Suppressor macrophage treated with lipopolysaccharide for 1 hour (primary cell): ENCODE measurements around the gene TRIM39.
"Not testable (repeated sequence)": the region's sequence is repeated elsewhere in the genome, so short reads cannot be mapped to it uniquely, and the experiment has no call there.

Experiments used
- DNase-seq, 3 donors: peaks; one replicate each; pipeline ENCODE4 v3.0.0-alpha.2; 2020 to 2022

TRIM39 gene

DNA sequence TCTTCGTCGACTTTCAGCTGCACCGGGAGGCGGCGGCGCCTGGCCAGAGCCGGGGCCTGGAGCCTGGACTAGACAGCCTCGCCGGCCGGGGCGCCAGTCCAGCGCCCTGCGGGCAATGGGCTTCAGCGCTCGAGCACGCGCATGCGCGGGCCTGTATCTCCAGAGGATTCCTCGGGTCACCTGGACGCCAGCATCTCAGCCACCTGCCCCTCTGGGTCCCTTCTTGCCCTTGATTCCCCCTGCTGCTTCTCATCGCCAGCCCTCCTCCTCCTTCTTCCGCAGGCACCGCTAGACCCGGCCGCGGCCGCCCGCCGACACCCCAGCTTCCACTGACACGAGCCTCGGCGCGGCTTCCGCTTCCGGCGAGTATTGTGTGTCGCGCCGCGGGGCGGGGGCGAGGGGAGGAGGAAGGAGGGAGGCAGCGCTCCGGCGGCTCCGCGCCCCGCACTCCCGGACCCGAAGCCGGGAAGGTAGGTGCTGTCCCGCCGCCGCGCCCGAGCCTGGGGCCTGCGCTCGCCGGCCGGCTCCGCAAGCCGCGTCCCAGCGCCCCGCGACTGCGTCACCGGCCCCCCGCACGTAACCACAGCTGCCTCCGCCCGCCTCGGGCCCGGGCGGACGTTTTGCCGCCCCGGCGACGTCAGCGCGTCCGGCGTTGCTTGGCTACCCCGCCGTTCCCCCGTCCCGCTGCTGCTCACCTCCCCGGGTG lies at the start of gene TRIM39:
TSS of gene TRIM39 (plus strand) at position 402 of the 706 bp plus-strand sequence. CDS start 2,391 bp downstream, outside the sequence.
- peak; percentile 88 to 95 (median 91) for DNase-seq

DNA sequence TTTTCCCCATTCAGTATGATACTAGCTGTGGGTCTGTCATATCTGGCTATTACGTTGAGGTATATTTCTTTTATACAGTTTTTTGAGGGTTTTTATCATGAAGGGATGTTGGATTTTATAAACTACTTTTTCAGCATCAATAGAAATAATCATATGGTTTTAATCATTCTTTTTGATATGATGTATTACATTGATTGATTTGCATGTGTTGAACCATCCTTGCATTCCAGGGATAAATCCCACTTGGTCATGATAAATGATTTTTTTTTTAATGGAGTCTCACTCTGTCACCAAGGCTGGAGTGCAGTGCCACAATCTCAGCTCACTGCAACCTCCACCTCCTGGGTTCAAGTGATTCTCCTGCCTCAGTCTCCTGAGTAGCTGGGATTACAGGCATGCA lies 45.7 kb upstream of the TRIM39 start:
- DNase-seq, result not testable (repeated sequence)

DNA sequence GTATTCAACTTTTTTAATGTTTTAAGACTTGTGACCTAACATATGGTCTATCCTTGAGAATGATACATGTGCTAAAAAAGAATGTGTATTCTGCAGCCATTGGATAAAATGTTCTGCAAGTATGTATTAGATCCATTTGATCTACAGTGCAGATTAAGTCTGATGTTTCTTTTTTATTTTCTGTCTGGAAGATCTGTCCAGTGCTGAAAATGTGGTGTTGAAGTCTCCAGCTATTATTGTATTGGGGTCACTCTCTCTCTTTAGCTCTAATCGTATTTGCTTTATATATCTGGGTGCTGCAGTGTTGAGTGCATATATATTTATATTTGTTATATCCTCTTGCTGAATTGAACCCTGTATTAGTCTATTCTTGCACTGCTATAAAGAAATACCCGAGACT lies 44.2 kb upstream of the TRIM39 start:
- no peak for DNase-seq

DNA sequence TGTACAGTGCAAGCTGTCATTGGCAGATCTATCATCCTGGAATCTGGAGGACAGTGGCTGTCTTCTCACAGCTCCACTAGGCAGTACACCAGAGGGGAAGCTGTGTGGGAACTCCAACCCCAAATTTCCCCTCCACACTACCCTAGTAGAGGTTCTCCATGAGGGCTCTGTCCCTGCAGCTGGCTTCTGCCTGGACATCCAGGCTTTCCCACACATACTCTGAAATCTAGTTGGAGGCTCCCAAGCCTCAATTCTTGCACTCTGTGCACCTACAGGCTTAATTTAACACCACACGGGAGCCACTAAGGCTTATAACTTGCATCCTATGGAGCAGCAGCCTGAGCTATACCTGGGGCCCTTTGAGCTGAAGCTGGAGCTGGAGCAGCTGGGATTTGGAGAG lies 43.0 kb upstream of the TRIM39 start:
- DNase-seq, result no peak

DNA sequence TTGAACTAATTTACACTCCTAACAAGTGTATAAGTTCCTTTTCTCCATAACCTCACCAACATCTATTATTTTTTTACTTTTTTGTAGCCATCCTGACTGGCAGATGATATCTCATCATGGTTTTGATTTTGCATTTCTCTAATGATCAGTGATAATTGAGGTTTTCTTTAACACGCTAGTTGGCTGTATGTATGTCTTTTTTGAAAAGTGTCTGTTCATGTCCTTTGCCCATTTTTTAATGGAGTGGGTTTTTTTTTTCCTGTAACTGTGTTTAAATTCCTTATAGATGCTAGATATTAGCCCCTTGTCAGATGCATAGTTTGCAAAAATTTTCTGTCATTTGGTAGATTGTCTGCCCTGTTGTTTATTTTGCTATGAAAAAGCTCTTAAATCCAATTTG lies 39.6 kb upstream of the TRIM39 start:
- DNase-seq, result no peak

DNA sequence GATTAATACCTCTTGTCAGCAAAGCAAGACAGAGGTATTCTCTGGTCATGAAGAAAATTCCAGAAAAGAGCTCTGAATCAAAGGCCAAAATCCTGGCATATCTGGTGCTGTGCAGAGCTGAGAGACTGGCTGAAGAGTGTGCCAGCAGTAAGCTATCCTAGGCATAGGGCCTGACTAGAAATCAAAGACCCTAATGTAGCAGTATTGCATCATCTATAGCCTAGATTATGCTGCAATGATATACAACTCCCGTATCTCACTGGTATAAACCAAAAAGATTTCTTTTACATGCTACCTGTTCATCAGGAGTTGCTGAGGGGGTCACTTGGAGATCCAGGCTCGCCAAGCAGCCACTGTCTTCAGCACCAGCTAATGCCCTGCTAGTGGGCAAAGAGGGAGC lies 30.9 kb upstream of the TRIM39 start:
- DNase-seq, result no peak

DNA sequence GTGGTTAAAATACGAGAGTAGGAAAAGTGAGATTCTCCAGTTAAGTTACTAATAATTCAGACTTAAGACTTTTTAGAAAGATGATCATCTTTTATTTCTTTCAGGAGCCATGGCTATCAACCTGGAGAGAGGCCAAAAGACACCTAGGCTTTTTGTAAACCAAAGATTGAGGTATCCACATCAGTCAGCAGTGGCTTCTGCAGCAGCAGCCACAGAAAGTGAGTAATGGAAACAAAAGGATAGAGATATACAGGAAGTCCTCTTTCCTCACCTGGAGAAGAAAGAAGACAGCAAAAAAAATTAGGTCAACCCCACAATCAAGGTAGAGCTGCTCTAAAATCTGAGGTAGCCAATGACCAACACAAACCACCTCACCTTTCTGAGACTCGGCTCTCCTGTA lies 22.7 kb upstream of the TRIM39 start:
- DNase-seq, result no peak

DNA sequence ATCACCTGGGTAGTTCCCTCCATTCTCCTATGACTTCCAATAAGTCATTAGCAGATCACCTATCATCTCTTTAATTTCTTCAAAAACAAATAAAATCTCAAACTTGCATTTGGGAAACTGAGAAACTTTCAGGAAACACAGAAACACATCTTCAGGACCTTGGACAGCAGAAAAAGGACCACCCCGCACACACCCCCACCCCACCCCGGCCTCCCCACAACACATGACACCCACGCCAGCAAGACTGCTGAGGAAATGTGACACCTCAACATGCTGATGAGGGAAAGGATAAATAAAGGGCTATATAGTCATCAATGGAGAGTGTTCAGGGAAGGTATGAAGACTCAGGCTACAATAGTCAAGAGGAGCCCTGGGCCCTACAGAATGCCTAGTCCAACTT lies 15.6 kb upstream of the TRIM39 start:
- peak in 1 of 3 donors; percentile 3 for DNase-seq

DNA sequence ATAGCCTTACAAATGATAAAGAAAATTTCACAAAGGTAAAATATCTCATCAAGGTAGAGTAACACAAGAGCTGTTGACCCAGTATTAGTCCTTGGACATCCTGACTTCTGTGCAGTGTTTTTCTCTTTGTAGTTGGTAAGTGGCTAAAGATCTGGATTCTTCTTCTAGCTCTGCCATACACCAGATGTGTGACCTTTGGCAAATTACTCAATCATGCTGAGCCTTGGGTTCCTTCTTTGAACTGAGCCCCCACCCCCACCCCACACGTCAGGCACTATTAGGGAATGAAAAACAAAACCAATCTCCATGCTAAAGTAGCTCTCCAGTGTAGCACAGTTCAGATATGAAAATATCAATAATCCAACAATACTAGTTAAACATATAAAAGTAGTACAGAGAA lies 15.1 kb upstream of the TRIM39 start:
- DNase-seq, result peak; percentile 51 to 58 (median 57)

DNA sequence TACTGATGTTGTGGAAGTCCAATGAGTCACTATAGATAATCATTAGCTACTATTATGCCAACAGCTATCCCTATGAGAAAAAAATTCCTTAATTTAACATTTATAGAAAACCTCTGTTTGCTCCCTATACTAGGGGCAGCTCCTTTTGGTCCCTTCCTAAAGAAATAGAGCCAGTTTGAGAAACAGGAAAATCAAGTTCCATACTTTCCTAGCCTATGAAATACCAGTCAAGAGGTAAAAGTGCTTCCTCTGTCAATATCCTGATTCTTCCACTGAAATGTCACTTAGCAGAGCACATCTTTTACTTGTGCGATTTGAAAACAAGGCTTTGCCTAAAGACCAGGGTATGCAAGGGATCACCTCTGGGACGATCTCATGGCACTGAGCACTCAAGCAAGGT lies 14.5 kb upstream of the TRIM39 start:
- no peak for DNase-seq

DNA sequence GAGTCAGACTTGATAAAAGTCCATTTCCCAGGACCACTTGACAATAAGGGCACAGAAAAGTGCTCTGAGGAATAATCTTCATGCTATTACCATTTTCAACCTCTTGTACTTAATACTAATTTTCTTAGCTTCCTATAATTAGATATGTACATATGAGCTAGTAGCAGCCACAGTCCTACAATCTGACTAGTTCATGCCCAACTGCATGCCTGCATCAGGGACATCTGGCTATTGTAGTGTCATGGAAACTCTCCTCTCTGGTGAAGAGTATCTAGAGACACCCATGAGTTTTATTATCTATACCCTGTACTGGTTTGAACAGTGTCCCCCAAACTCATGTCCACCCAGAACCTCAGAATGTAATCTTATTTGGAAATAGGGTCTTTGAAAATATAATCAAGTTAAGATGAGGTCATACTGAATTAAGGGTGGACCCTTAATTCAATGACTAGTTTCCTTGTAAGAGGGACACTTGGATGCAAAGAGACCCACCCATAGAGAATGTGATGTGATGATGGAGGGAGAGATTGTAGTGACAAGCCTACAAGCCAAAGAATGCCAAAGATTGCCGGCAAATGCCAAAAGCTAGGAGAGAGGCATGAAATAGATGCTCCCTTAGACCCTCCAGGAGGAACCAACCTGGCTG lies 13.9 kb upstream of the TRIM39 start:
- no peak for DNase-seq

DNA sequence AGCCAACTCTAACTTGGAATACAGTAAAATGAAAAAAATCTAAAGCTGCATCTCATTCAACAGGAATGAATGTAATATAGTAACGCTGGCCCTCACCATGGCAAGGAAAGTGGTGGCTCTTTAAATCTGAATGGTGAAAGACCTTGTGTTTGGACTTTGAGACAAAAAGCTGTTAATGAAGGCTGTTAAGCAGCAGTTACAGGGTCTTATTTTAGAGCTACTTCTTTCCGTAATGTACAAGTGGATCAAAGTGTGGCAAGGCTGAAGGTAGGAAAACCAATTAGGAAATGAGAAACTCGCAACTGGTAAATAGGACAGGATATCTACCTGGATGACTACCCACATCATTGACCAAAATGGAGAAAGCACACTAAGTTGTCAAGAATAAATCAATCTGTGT lies 11.6 kb upstream of the TRIM39 start:
- no peak for DNase-seq

DNA sequence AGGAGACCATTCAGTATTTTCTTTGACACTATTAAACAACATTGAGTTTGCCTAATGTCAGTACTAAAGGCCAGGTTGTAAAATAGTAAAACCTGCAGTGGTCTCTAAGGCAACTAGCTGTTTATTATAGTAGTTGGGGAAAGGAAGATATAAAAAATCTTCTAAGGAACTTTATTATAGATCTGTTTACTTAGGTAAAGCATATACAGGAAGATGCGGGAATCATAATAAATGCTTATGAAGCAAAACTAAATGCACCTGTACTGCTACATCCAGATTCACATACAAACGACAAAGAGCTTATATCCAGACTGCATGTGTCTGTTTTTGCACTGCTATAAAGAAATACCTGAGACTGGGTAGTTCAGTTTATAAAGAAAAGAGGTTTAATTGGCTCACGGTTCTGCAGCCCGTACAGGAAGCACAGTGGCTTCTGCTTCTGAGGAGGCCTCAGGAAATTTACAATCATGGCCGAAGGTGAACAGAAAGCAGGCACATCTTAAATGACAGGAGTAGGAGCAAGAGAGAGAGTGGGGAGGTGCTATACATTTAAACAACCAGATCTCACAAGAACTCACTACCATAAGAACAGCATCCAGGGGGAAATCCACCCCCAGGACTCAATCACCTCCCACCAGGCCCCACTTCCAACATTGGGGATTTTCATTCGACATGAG lies 8.7 kb upstream of the TRIM39 start:
- DNase-seq, result no peak

DNA sequence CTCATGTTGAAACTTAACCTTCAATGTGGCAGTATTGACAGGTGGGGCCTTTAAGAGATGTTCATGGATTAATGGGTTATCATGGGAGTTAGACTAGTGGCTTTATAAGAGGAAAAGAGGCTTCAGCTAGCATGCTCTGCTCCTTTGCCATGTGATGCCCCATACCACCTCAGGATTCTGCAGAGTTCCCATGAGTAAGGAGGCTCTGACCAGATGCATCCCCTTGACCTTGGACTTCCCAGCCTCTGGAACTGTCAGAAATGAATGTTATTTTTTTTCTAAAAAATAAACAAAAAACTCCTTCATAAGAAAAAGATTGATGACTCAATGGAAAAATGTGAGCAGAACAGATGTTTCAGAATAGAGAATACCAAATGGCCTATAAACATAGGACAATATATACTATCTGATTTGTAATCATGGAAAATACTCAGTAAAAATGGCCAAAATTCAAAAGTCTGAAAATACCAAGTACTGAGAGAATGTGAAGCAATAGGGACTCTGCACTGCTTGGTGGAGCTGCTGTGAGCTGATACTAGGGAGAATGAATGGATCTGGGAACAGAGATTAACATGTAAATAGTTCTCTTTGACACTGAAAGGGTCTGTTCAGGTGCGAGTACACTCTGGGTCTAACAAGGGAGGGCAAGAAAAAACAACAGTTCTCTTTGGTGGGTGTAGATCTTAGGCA lies 7.4 kb upstream of the TRIM39 start:
- no peak for DNase-seq

DNA sequence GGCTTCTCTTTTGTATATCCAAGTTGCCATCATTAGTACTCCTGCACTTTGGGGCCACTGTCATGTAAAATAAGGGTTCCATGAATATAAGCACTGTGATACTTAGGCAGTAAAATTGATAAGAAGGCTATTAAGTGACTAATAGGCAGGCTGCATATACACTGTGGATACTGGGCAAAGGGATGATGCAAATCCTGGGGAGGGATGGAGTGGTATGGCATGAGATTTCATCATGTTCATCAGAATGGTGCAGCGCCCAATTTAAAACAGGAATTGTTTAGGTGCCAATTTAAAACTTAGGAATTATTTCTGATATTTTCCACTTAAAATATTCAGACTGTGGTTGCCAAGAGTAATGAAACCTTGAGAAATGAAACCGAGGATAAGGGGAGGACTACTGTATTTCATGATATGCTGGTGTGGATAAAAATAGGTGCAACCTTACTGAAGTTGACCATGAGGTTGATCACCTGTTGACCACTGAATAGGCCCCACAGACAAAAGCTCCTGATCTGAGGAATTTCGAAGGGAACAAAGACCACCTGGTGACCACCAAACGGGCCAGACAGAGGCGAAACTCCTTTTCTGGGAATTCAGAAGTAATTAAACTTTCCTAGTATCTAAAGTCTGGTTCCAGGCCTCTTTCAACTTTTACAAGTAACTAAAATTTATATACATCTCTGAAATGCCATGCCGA lies 4.9 kb upstream of the TRIM39 start:
- DNase-seq, result no peak

DNA sequence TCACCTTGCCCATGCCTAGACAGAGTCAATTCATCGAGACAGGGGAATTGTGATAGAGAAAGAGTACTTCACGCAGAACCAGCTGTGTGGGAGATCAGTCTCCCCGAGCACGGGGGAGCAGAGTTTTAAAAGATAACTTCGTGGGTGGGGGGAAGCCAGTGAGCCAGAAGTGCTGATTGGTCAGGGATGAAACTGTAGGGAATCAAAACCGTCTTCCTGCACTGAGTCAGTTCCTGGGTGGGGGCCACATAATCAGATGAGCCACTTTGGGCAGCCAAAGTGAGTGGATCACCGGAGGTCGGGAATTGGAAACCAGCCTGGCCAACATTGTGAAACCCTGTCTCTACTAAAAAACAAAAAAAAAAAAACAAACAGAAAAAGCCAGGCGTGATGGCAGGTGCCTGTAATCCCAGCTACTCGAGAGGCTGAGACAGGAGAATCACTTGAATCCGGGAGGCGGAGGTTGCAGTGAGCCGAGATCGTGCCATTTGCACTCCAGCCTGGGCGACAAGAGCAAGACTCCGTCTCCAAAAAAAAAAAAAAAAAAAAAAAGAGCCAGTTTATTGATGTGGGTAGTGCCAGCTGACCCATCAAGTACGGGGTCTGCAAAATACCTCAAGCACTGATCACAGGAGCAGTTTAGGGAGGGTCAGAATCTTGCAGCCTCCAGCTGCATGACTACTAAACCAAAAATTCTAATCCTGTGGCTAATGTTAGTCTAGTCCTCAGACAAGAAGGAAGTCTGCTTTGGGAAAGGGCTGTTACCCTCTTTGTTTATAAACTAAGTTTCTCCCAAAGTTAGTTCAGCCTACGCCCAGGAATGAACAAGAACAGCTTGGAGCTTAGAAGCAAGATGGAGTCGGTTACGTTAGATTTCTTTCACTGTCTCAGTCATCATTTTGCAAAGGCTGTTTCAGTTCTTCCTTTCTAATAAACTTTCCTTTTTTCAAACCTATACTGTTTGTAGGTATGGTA lies 3.9 kb upstream of the TRIM39 start:
- peak; percentile 31 to 43 (median 43) for DNase-seq

DNA sequence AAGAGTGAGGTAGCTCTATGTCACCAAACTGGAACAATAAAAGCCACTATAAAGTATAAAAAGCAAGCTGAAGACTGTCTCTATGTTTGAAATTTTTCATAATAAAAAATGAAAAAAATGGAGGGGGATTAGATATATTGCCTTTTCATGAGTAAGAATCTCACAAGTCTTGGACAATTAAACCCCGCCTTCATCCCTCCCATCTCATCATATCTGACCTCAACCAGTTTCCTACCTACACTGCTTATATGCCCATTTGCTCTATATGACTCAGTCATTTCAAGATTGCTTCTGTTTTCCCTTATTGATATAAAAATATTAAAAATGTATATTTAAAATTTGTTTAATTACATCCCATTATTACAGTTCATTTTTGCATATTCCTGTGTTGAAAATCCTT lies 2.9 kb upstream of the TRIM39 start:
- DNase-seq, result peak in 2 of 3 donors; percentile 17 to 27

DNA sequence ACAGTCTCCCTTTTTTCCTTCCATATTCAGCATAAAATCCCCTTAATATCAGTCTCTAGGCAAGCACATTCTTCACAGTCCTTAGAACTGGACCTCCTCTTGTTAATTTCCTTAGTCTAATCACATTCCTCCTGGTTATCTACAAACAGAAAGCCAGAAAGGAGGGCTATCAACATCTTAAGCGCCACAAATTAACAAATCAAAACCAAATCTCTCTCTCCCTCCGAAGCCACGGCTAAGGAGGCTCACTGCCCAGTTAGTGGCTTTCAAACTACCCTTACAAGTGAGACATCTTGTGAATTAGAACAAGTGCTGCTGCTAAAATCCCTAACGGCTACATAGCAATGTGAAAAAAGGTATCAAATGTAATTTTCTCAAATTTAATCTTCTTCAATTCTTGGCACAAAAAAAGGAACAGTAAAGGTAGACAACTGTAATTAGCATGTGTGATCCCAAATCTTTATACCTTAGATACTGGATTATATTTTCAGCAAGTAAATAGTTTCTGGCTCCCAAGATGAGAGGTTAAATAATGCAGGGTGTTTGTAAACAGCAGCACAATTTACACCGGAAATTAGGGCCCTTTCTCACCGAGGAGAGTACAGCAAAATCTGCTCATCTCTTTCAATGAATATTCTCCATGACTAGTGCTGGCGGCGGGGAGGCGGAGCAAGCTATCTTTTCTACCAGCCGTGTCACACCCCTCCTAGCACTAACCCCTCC lies 1.4 kb upstream of the TRIM39 start:
- DNase-seq, result peak; percentile 55 to 68 (median 61)

DNA sequence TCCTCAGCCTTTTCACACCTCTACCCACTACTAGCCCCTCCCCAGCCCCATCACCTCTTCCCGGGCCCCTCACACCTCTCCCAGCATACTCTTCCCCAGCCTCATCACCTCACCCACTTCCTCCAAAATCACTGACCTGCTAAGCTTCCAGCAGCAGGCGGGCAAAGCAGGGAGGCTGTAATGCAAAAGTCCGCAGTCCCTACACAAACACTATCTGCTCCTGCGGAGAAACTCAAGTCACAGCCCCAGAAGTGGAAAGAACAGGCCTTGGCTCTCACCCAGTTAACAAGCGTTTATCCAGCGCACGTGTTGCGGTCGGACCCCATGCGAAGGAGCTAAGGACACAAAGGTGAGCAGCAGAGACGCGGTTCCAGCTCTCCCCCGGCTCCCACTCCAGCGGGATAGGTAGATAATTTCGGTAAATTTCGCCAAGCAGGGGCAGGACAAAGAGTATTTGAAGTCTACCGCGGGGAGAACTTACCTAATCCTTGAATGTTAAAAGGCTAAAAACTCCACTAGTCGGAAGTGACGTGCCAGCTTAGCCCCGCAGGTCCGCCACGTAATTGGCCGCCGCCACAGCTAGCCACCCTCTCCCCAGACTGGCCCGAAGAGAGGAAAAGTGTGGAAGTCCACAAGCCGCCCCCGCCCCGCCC lies 728 bp upstream of the TRIM39 start:
- DNase-seq, result peak in 1 of 3 donors; percentile 86

DNA sequence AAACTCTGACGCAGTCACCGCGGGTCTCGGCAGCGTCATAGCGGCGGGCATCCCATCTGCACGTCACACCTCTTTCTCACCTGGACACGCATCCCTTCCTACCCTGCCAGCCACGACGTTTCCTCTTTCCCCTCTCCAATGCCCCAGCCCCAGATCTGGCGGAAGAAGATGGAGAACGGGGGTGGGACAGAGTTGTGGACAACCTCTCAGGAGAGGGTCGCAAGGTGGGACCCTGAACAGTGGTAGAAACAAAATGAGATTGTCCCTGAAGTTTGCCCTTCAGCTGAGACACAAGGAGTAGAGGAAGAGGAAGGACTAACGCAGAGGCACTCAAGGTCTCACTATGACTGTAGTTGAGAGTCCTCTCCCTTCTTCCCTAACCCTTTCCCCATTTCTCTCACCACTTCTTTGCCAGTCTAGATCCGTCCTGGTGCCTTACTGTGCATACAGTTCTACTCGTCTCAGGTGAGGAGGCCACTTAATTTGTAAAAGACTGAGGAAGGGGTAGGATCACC lies 562 bp downstream of the TRIM39 start:
- peak in 1 of 3 donors; percentile 8 for DNase-seq
